Activated CD8-positive, alpha-beta memory T cell treated with anti-CD3 and anti-CD28 coated beads, Interleukin-2, amount 10 ng/mL, durations not matched to agents 7 days and 5 days (primary cell): ENCODE data around the gene SNED1. TPM values are rescaled to one million over a fixed set of nuclear protein-coding genes. Genes with fewer than 3 reads are reported as not detected.

Experiments used
- ATAC-seq: fragments of 150-1000 bp; cut with Tn5 transposase; one replicate; pipeline ENCODE4 v1.10.0; 2021; ENCODE audit warnings: moderate library complexity
- CTCF ChIA-PET: fragments of 350-600 bp; sonication (Branson Sonifier 250); formaldehyde crosslinking; loops from one replicate; lab custom pipeline; 2021; ENCODE audit warnings: antibody characterized with exemption; lab: Charles Lee
- DNase-seq: peaks from one replicate; pipeline ENCODE4 v3.0.0-alpha.2; 2020
- H3K27ac Mint-ChIP-seq: one replicate; pipeline ENCODE4 v1.8.0; 2021; ENCODE audit warnings: mild to moderate bottlenecking, mixed read lengths
- H3K27me3 Mint-ChIP-seq: one replicate; pipeline ENCODE4 v1.8.0; 2021; ENCODE audit warnings: mixed read lengths
- H3K36me3 Mint-ChIP-seq: one replicate; pipeline ENCODE4 v1.8.0; 2021; ENCODE audit warnings: mild to moderate bottlenecking, mixed read lengths
- H3K4me1 Mint-ChIP-seq: one replicate; pipeline ENCODE4 v1.8.0; 2021; ENCODE audit warnings: mixed read lengths
- H3K4me3 Mint-ChIP-seq: one replicate; pipeline ENCODE4 v1.8.0; 2021; ENCODE audit warnings: mild to moderate bottlenecking, moderate library complexity, mixed read lengths
- H3K9me3 Mint-ChIP-seq: one replicate; pipeline ENCODE4 v1.8.0; 2022; ENCODE audit warnings: low read depth, mixed read lengths
- total RNA-seq, 2 experiments: library from RNA; stranded (reverse); gene quantifications; one replicate each; pipeline ENCODE4 v1.2.3, GENCODE V29; 2021

The SNED1 gene
- total RNA-seq, 2 experiments from 2014 or later, result 3.6 to 4.6 TPM

- peaks cover 52% of the 10 kb centered on the region for H3K4me1 Mint-ChIP-seq
- H3K27ac Mint-ChIP-seq, result peak overlapping the region; percentile 90
- H3K36me3 Mint-ChIP-seq, result peaks cover 18% of the 10 kb centered on the region
- no peak for DNase-seq
- H3K4me3 Mint-ChIP-seq, result peak overlapping the region; percentile 67
- CTCF ChIA-PET, result interaction anchor here (1.1 to 1.7 kb wide), 3 partner anchors 30 to 40 kb away, joined by 3 to 5 read pairs (median 3); partner anchors contain the start of gene PPP1R7
- H3K27me3 Mint-ChIP-seq, result no peaks in the 10 kb centered on the region
- no peaks in the 10 kb centered on the region for H3K9me3 Mint-ChIP-seq
- ATAC-seq, result peak; percentile 15
These were observed 112.4 kb downstream of the SNED1 start for GRCh38 chr2:241110607-241111439.

DNA sequence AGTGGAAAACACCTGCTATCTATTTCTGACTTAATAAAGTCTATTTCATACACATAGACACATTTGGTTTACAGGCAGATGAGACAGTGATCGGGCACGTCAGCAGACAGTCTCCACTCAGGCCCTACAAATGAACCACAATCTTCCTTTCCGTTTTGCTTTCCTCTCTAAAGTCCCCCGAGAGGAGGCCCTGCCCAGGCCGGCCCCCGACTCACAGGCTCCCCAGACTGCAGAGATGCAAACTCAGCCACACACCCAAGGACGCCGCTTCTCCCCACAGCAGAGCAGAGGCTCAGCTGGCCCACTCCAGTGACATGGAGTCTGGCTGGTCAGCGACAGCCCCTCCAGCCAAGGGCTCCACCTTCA lies 113.0 kb downstream of the SNED1 start:
- no peaks in the 10 kb centered on the region for H3K9me3 Mint-ChIP-seq
- no peaks in the 10 kb centered on the region for H3K27me3 Mint-ChIP-seq
- ATAC-seq (peak; percentile 30), DNase-seq (no peak)
- H3K4me1 Mint-ChIP-seq, result peaks cover 52% of the 10 kb centered on the region
- peak overlapping the region; percentile 90 for H3K27ac Mint-ChIP-seq
- CTCF ChIA-PET, result interaction anchor here (1.7 kb wide), 1 partner anchor 33 kb away, joined by 5 read pairs; no protein-coding TSS in a partner anchor
- peaks cover 18% of the 10 kb centered on the region for H3K36me3 Mint-ChIP-seq
- H3K4me3 Mint-ChIP-seq, result peak overlapping the region; percentile 59

- CTCF ChIA-PET, result interaction anchor here (2.3 kb wide), 1 partner anchor 10 kb away, joined by 9 read pairs; the partner anchor contains the start of gene MTERF4
- Mint-ChIP-seq H3K4me3 (peak overlapping the region; percentile 58), H3K36me3 (peaks cover 22% of the 10 kb centered on the region), H3K4me1 (peaks cover 52% of the 10 kb centered on the region), H3K27ac (peak overlapping the region; percentile 90), H3K9me3 (no peaks in the 10 kb centered on the region), H3K27me3 (no peaks in the 10 kb centered on the region)
- DNase-seq (no peak), ATAC-seq (no peak)
These were observed 113.6 kb downstream of the SNED1 start for GRCh38 chr2:241112046-241112445.

DNA sequence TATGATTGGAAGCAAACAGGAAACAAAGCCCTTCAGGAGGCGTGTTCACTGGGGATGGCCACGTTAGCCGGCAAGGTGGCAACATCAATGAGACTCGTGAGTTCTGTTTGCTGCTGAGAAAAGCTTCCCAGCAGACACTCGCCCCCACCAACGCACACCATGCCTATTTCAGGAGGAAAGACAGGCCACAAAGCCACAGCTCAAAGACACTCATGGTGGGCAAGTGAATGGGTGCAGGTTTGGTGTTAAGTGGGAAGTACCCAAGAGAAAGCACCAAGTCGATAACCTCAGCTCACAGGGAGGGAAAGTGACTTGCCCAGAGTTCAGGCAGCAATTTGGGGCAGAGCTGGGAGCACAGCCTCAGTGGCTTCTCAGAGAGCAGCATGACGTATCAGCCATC lies 114.2 kb downstream of the SNED1 start:
- CTCF ChIA-PET, result interaction anchor here (2.3 kb wide), 1 partner anchor 10 kb away, joined by 9 read pairs; the partner anchor contains the start of gene MTERF4
- Mint-ChIP-seq H3K36me3 (peaks cover 22% of the 10 kb centered on the region), H3K27me3 (no peaks in the 10 kb centered on the region), H3K9me3 (no peaks in the 10 kb centered on the region), H3K4me1 (peaks cover 52% of the 10 kb centered on the region), H3K27ac (peak overlapping the region; percentile 90), H3K4me3 (peak overlapping the region; percentile 58)
- no peak for ATAC-seq
- peak; percentile 63 for DNase-seq

DNA sequence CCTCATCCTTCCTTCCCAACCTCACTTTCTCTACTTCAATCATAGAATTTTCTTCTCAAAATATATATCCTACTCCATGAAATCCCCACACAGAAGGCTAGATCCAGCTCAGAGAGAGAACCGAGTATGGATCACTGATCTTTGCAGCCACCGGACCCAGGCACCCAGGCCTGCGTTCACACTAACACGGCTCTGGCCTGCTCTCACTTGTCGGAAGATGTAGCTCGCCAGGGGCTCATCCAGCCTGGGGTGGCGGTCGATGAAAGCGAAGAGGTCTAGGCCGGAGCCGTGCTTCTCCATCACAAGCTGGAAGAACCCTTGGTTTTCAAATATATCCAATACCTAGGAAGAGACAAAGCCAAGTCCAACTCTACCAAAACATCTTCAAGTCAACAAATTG lies 116.4 kb downstream of the SNED1 start:
- H3K27me3 Mint-ChIP-seq, result no peaks in the 10 kb centered on the region
- DNase-seq (no peak), ATAC-seq (no peak)
- H3K9me3 Mint-ChIP-seq, result no peaks in the 10 kb centered on the region
- peaks cover 31% of the 10 kb centered on the region for H3K4me1 Mint-ChIP-seq
- CTCF ChIA-PET, result no interaction called here
- H3K36me3 Mint-ChIP-seq, result peaks cover 22% of the 10 kb centered on the region
- H3K27ac Mint-ChIP-seq, result no peak overlapping the region
- no peak overlapping the region for H3K4me3 Mint-ChIP-seq

- H3K4me3 Mint-ChIP-seq, result no peak overlapping the region
- H3K4me1 Mint-ChIP-seq, result peaks cover 25% of the 10 kb centered on the region
- H3K27ac Mint-ChIP-seq, result no peak overlapping the region
- DNase-seq (no peak), ATAC-seq (no peak)
- no peaks in the 10 kb centered on the region for H3K27me3 Mint-ChIP-seq
- H3K36me3 Mint-ChIP-seq, result peaks cover 25% of the 10 kb centered on the region
- CTCF ChIA-PET, result no interaction called here
- no peaks in the 10 kb centered on the region for H3K9me3 Mint-ChIP-seq
These were observed 116.9 kb downstream of the SNED1 start for GRCh38 chr2:241115361-241115760.

- no peak overlapping the region for H3K4me3 Mint-ChIP-seq
- CTCF ChIA-PET, result no interaction called here
- peaks cover 11% of the 10 kb centered on the region for H3K4me1 Mint-ChIP-seq
- H3K36me3 Mint-ChIP-seq, result peaks cover 37% of the 10 kb centered on the region
- DNase-seq (no peak), ATAC-seq (no peak)
- H3K9me3 Mint-ChIP-seq, result no peaks in the 10 kb centered on the region
- no peak overlapping the region for H3K27ac Mint-ChIP-seq
- no peaks in the 10 kb centered on the region for H3K27me3 Mint-ChIP-seq
These were observed 118.5 kb downstream of the SNED1 start for GRCh38 chr2:241116606-241117560.

DNA sequence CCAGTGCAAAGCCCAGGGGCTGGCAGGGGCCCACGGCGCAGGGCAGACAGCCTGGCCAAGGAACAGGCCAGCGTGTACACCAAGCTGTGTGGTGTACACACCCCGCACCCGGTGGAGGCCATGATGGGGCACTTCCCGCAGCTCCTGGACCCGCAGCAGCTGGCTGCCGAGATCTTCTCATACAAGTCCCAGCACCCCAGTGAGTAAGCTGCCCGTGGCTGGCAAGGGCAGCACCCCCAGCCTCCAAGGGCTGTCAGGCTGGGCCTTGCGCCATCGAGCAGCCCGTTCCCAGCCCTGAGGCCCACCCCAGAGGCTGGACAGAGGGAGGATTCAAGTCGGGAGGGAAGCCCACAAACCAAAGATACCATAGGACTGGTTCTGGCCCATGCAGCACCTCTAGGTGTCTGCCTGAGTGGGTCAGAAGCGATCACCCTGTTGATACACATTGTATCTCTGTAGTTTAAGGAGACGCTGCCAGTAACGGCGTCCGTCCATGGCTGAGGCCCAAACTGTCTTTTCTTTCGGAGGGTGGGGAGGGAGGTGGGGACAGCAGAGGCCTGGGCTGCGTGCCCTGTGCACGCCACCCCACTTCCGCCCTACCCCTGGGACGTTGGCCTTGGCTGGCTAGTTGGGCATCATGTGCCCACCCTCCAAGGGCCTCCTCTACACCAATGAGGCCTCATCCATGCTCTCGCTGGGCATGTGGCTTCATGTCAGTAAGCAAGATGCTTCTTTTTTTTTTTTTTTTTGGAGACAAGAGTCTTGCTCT lies 120.5 kb downstream of the SNED1 start:
- H3K4me3 Mint-ChIP-seq, result no peak overlapping the region
- H3K4me1 Mint-ChIP-seq, result peaks cover 4% of the 10 kb centered on the region
- H3K9me3 Mint-ChIP-seq, result no peaks in the 10 kb centered on the region
- no peak overlapping the region for H3K27ac Mint-ChIP-seq
- CTCF ChIA-PET, result no interaction called here
- H3K36me3 Mint-ChIP-seq, result peaks cover 44% of the 10 kb centered on the region
- no peaks in the 10 kb centered on the region for H3K27me3 Mint-ChIP-seq
- ATAC-seq, result no peak
- DNase-seq, result no peak

DNA sequence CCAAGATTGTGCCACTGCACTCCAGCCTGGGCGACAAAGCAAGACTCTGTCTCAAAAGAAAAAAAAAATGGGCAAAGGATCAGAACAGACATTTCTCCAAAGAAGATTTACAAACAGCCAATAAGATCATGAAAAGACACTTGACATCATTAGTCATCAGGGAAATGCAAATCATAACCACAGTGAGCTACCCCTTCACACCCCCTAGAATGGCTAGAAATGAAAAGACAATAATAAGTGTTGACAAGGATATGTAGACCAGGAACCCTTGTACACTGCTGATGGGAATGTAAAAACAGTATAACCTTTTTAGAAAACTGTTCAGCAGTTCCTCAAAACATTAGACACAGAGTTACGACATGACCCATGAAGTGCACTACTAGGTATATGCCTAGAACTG lies 122.0 kb downstream of the SNED1 start:
- DNase-seq, result no peak
- Mint-ChIP-seq H3K9me3 (no peaks in the 10 kb centered on the region), H3K36me3 (peaks cover 38% of the 10 kb centered on the region), H3K27me3 (no peaks in the 10 kb centered on the region), H3K4me1 (peaks cover 7% of the 10 kb centered on the region), H3K27ac (no peak overlapping the region), H3K4me3 (no peak overlapping the region)
- CTCF ChIA-PET, result no interaction called here
- no peak for ATAC-seq

- H3K4me3 Mint-ChIP-seq, result no peak overlapping the region
- H3K9me3 Mint-ChIP-seq, result no peaks in the 10 kb centered on the region
- peaks cover 40% of the 10 kb centered on the region for H3K36me3 Mint-ChIP-seq
- H3K27me3 Mint-ChIP-seq, result no peaks in the 10 kb centered on the region
- H3K4me1 Mint-ChIP-seq, result peaks cover 11% of the 10 kb centered on the region
- ATAC-seq, result no peak
- CTCF ChIA-PET, result no interaction called here
- DNase-seq, result no peak
- no peak overlapping the region for H3K27ac Mint-ChIP-seq
These were observed 122.6 kb downstream of the SNED1 start for GRCh38 chr2:241121008-241121407.

- Mint-ChIP-seq H3K4me1 (peaks cover 15% of the 10 kb centered on the region), H3K4me3 (no peak overlapping the region), H3K27ac (no peak overlapping the region), H3K27me3 (no peaks in the 10 kb centered on the region), H3K9me3 (no peaks in the 10 kb centered on the region), H3K36me3 (peaks cover 39% of the 10 kb centered on the region)
- DNase-seq, result no peak
- ATAC-seq, result no peak
- CTCF ChIA-PET, result no interaction called here
These were observed 124.1 kb downstream of the SNED1 start for GRCh38 chr2:241122376-241123002.

GRCh38 chr2:241123816-241124536 lies 125.6 kb downstream of the SNED1 start:
- peaks cover 26% of the 10 kb centered on the region for H3K4me1 Mint-ChIP-seq
- no peaks in the 10 kb centered on the region for H3K27me3 Mint-ChIP-seq
- peaks cover 37% of the 10 kb centered on the region for H3K36me3 Mint-ChIP-seq
- peak overlapping the region; percentile 58 for H3K27ac Mint-ChIP-seq
- CTCF ChIA-PET, result no interaction called here
- DNase-seq (no peak), ATAC-seq (peak; percentile 51)
- no peak overlapping the region for H3K4me3 Mint-ChIP-seq
- no peaks in the 10 kb centered on the region for H3K9me3 Mint-ChIP-seq
